Measurements from ENCODE around the gene GNG12. TPM values are rescaled to one million over a fixed set of nuclear protein-coding genes. Genes with fewer than 3 reads are reported as not detected.
A peak's percentile ranks its signal among the peaks of the same experiment; 100 is the strongest.

The GNG12 gene
- polyA plus RNA-seq, 4 donors = 98.5 to 138 (median 128) TPM

DNA sequence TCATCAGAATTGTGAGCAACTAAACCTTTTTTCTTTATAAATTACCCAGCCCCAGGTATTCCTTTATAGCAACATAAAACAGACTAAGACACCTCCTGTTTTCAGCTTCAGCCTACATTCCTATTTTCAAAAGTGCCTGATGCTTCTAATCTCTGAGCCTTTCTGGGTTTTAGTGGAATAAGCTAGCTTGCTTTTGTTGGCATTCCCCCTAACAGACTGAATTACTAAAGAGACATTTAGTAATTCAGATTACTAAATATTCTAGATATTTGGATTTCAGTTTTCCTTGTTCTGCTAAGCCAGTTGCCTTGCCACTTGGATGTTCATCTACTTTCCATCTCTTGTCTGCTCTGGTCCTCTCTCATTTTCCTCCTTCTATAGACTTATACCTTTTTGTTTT, 10.5 kb upstream of the GNG12 start:
- DNase-seq (ENCODE audit: low read depth in 4 of 4, low spot score in 3 of 4) = no peak

DNA sequence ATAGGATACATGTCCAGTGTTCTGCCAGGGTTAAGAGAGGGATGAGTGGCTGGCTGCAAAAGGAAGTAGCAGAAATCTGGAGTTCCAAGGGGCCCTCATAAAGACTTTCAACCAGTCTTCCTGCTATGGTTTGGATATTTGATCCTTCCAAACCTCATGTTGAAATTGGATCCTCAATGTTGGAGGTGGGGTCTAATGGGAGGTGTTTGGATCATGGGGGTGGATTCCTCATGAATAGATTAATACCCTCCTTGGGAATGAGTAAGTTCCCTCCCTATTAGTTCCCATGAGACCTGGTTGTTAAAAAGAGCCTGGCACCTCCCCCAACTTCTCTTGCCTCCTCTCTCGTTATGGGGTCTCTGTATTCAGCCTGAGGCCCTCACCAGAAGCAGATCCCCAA, 10.1 kb upstream of the GNG12 start:
- no peak for DNase-seq (ENCODE audit: low read depth in 4 of 4, low spot score in 3 of 4)

DNA sequence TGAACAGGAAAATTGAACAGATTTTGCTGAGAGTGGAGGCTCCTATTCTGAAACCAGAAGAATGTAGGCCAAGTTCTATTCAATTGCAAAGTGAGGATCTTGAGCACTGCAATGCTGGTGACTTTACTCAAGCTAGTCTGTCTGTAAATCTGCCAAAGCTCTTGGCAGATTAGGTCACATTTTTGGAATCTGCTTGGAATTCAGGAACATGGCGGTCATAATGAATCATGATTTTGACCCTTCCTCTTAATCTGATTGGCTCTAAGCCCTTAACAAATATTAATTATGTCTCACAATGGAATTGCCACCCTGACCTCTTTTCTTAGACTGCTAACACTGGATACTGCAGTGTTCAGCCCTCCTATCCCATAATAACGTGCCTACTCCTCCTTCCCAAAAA, 7.2 kb upstream of the GNG12 start:
- DNase-seq (ENCODE audit: low read depth in 4 of 4, low spot score in 3 of 4) = no peak

DNA sequence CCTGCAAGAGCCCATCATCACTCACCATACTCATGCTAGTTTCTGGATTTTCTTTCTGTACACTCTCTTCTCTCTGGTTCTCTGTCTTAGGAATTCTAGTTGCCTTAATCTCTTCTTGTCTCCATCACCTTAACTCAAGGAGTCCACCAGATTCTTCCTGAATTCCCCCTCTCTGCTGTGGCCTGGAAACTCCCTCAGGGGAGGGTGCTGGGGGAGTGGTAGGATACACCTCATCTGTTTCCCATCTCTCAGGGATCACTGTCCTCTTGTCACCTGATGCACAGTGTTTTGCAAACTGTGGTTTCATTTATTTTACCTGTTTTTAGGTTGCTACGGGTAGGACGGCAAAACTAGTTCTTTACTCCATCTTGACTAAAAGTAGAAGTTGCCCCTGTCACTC, 6.6 kb upstream of the GNG12 start:
- no peak for DNase-seq (ENCODE audit: low read depth in 4 of 4, low spot score in 3 of 4)

DNA sequence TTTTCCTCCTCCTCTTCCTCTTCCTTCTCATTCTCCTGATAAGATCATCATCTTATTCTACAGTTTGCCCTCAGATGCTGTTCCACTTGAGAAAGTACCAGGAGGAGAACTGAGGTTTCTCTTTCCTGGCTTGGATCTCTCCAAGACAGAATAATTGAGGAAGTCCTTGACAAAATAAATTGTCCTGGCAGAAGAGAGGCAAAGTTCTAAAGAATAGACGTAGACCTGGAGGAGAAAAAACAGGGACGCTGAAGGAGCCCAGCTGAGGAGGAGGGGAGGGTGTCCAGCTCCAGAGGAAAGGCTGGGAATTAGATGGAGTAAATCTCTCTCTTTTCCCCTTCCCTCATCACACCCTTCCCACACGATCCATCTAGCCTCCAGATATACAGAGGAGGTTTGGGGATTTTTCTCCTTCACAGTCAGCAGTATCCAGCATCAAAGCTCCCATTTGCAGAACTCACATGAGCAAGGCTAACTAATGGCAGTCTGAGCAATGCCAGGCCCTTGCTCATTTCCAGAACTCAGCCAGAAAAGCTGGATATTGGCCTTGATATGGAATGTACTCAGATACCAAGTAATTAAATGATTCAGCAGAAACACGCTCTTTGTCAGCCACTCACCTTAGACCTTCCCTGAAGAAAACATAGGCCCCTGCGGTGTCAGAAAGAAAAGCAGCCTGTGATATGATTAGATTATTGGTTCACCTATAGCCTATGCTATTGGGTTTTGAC, 5.1 kb upstream of the GNG12 start:
- DNase-seq (ENCODE audit: low read depth in 4 of 4, low spot score in 3 of 4) = no peak

DNA sequence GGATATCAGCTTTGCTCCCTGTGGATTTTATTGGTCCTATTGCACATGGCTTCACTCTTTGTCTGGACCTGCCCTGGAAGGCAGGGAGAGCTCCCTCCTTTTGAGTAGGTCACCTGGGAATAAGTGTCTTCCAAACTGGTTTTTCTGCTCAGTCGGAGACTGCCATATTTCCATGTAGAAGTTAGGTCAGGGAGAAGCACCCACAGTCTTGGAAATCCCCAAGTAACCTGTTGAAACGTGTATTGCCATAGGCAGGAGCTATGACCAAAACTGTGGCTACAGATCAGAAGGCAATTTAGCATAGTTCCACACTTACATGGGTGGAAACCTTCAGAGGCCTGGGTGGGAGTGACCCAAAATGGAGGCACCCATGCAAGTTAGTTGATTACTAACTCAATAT, 3.5 kb upstream of the GNG12 start:
- DNase-seq (ENCODE audit: low read depth in 4 of 4, low spot score in 3 of 4) = no peak

DNA sequence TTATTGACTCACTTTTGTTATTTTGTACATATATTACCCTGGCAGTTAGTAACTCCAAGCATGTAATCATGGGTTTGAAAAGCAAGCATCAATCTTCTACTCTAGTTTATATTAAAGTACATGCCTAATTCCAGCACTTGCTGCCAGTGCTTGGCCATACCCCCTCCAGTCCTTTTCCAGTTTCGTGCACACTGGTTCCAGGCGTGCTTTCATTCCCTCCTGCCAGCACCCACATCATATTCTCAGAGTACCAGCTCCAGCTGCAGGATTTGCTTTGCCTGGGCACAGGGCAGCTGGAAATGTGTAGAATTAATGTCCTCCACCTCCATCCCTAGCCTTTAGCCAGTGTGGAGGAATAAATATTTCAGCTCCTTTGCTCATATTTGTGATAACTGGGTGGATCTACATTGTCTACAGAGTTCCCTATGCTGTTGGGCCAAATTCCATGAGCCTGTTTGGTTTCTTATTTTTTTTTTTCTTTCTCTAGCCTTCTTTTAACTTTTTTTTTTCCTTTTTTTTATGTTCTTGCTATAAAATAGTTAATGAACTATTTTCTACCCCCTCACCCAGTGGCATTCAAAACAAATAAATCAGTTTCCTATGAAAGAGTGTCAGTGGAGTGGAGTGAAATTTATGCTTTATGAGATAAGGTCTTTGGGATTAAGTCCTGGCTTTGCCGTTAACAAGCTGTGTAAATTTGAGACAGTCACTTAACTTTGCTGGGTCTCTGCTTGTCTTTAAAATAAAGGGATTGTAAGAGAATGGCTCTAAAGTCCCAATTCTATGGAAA, 2.6 kb upstream of the GNG12 start:
- no peak for DNase-seq (ENCODE audit: low read depth in 4 of 4, low spot score in 3 of 4)

DNA sequence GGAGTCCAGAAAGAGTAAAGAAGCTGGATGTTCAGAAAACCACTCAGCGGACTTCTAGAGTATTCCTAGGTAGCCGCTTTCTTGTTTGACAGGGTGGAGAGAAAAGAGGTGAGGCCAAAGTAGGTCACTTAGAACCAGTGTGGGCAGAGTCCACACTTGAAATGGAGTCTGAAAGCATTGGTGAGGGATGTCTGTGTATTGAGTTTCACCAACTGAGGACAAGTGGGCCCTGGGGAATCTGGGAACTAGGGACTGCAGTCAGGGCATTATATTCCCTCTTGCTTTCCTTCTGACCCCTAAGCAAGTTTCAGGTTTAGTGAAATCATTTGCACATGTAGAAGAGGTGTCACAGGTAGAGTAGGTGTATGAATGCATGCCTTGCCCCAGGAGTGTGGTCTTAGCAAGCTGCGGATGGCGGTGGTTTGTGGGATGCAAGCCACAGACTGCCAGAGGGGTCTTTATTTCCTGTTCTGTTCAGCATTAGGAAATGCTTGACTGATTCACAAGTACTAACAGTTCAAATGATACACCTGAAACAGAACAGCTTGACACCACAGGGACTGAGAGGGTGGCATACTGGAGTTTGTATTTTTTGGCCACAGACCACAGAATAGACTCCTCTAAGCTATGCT, 1.1 kb upstream of the GNG12 start:
- DNase-seq (ENCODE audit: low read depth in 4 of 4, low spot score in 3 of 4) = no peak

DNA sequence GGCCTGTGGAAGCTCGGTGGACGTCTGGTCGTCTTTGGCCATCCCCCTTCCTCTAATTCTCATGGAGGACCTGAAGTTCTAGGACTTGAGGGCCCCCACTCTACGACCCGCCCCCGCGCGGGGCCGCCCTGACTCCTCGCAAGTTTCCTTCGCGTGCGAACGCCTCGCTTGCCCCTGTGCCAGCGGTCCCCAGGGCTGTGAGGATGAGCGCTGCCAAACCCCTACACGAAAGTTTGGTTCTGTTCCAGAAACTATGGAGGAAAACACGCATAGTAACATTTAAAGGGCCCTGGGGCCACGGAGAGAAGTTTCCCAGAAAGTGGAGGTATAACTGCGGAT, 304 bp upstream of the GNG12 start:
- no peak for DNase-seq (ENCODE audit: low read depth in 4 of 4, low spot score in 3 of 4)

DNA sequence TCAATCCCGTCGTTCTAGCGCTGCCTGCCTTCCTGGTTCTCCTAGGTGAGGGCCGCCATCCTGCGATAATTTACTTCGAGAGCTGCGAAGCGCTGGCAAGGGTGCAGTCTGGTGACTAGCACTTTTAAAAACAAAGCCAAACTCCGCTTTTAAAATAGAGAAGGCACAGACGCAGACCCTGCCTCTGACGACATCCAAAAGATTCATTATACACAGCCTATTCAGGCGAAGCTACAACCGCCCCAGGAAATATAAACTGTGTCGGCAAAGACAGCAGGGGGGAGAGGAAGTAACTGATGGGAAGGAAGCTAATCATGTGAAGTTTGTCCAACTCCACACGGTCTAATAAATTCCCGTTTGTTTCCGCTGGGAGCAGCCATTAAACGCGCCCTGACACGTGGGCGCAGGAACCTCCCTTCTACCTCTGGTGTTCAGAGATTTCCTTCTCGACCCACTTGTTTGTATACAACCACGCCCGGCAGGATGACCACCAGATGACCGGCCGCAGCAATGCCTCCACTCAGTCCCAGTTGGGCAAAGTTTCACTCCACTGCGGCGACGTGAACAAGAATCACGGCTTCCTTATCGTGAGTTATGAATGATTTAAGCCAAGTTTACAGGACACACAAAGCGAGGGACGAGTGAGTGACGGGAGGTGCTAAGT, 1.3 kb downstream of the GNG12 start:
- DNase-seq (ENCODE audit: low read depth in 4 of 4, low spot score in 3 of 4) = peak in 2 of 4 donors; percentile 47 to 56

DNA sequence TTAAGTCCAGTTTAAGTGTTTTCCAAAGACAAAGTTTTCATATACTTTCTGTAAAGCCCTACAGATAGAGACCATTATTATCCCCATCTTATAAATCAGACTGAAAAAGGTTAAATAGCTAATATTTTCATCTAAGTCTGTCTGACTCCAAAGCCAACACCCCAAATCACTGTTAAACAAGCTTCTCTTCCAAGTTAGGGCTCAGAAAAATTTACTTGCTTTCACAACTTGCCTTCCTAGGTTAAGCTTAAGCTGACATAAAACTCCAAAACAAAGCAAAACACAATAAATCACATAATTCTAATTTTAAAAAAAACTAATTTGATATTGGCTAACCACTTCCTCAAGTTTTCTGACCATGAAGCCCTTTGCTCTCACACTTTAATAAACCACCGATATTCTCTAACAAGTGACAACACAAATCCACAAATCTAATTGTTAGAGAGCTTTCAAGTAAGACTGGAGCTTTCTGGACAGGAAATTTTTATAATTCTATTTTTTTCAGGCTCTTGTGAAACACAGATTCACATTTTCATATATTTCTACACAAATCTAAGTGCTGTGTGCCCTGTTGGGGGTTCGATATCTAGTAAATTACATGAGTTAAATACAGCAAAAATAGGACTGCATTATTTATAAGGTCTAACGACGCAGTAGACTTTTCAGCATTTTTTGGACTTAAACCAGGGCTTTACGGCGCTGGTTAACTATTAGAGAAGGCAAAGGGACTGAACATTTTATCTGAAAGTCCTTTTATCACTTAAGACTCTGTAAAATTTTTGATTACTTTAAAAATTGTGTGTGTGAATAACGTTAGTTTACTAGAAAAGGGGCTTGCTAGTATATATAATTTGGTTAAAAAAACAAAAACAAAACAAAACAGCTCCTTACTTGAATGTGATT, 2.1 kb downstream of the GNG12 start:
- DNase-seq (ENCODE audit: low read depth in 4 of 4, low spot score in 3 of 4) = no peak

DNA sequence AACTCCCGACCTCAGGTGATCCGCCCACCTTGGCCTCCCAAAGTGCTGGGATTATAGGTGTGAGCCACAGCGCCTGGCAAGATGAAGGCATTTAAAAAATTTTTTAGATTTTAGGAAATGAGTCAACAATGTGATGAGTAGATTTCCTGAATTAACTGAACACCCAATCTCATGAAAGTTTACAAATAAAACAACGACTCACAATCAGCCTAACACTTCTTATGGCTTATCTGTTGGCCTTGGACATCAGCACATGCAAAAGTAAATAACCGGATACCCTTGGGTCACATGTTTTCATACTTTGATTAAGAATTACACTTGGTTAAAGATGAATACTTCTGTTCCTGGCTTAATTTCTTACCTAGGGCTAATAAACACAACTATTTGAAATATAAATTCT, 3.0 kb downstream of the GNG12 start:
- no peak for DNase-seq (ENCODE audit: low read depth in 4 of 4, low spot score in 3 of 4)

DNA sequence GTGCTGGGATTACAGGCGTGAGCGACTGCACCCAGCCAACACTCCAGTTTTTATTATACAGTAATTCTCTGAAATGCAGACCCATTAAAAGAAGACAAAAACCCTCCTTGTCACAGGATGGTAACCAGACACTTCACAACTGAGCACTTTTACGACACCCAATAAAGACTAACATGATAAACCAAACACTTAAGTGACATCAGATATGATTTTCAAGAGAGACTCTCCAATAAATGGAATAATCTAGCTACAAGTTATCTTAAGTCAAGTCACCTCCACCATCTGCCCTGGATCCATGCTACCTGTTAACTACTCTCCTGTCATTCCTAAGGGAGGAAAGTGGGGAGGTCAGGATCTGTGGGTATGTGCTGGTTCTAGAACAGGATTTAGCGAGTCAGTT, 5.6 kb downstream of the GNG12 start:
- DNase-seq (ENCODE audit: low read depth in 4 of 4, low spot score in 3 of 4) = no peak

DNA sequence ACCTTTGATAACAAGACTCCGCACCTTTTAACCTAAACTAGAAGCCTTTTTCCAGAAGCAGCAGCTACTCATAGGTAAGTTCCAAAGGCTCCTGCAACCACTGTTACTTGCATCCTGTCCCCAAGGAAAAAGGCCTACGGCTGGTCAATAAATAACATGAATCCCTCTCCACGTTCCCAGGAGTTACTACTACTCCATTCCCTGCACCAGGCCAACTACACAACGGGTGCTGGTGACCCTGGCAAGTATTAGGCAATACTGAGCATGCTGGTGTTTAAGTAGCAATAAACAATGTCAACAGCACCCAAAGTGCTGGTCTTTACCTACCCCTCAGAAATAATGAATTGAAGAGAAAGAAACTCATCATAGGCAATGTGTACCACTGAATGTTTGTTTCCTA, 7.7 kb downstream of the GNG12 start:
- DNase-seq (ENCODE audit: low read depth in 4 of 4, low spot score in 3 of 4) = no peak

DNA sequence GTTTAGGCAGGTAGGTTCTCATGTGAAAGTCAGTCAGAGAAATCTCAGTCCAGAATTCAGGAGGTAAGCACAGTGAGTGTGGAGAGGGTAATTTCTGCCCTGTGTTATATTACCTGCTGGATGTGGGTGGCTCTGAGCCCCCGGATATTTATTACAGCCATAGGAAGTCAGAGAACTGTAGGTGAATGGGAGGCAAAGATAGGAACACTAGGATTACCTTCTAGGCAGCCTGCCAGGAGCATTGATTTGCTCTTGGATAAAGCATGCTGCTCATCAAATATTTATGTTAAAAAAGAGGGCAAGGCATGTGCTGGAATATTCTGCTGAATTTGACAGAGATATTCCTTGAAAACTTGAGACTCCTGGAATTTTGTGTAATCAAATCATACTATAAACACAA, 8.5 kb downstream of the GNG12 start:
- no peak for DNase-seq (ENCODE audit: low read depth in 4 of 4, low spot score in 3 of 4)

DNA sequence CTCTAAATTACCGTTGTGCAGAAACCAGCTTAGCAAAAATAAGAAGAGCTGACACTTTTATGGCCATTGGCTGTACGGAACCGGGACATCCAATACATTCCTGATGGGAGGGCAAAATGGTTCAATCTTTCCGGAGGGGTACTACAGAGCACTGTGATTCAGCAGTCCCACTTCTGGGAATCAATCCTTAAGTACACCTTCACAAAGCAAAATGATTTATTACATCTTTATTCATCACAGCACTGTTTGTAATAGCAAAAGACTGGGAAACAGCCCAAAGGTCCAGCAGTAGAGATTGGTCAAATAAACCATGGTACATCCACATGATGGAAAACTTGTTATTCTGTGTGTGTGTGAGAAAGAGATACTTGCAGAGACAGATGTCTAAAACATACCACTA, 9.7 kb downstream of the GNG12 start:
- DNase-seq (ENCODE audit: low read depth in 4 of 4, low spot score in 3 of 4) = no peak

DNA sequence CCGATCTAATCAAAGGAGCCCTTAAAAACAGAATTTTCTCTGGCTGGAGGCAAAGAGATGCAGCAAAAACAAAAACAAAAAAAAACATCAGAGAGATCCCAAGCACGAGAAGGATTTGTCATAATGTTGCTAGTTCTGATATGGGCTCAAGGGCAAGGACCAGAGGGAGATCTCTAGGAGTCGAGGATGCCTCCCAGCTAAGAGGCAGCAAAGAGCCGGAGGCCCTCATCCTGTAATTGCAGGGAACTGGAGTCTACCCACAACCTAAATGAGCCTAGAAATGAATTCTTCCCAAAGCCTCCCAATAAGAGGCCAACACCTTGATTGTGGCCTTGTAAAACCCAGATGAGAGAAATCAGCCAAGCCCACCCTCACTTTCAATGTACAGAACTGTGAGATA, 12.0 kb downstream of the GNG12 start:
- DNase-seq (ENCODE audit: low read depth in 4 of 4, low spot score in 3 of 4) = no peak

DNA sequence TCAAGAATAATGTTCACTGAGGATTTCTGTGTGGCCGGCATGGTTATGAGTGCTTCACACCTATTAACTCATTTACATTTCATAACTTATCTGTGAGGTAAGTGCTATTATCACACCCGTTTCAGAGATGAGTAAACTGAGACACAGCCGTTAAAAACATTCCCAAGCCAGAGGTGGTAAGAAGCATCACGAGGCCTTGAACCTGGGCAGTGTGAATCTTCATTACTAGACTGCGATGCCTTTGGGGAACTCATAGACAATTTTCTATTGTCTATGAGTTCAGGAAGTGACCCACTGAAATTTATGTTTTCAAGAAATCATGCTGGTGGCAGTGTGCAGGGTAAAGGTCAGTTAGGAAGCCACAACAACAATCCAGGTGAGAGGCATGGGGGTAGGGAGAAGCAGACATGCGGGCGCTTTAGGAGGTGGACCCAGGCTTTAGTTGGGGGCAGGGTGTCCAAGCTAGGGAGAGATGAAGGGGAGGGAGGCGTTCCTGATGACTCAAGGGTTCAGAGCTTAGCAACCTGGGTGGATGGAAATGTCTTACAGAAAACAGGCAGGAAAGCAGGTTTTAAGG, 14.5 kb downstream of the GNG12 start:
- DNase-seq (ENCODE audit: low read depth in 4 of 4, low spot score in 3 of 4) = no peak

DNA sequence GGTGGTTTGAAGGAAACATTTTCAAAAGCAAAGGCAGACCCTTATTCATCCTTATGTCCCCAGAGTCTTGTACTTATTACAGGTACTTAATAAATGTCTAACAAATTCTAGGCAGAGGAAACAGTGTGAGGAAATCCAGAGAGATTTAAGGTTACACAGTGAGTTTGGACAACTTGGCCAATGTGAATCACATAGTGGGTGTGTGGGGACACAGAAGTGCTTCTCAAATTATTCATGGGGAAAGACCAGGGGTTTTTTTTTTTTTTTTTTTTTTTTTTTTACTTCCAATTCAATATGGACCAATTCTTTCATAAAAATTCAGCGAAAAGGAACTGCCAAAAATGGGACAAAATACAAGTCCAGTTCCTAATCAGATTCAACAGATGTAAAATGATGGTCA, 15.1 kb downstream of the GNG12 start:
- no peak for DNase-seq (ENCODE audit: low read depth in 4 of 4, low spot score in 3 of 4)

DNA sequence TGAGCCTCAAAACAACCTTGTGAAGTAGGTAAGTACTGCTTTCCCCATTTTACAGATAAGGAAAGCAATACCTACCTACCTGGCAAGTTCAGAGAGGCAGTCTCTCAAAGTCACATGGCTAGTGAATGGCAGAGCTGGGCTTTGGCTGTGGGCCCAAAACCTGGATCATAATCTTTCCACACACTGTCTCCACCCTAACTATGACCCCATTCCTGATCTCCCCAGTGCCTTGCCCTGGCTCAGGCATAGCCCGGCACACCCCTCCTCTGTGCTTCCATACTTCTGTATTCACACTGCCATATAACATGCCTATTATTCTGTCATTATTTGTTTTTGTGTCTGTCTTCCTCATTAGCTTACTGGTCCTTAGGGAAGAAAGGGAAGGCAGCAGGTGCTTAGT, 15.9 kb downstream of the GNG12 start:
- DNase-seq (ENCODE audit: low read depth in 4 of 4, low spot score in 3 of 4) = no peak
